GM12891 (cell line): ENCODE data around the gene KYAT1.
A peak's percentile ranks its signal among the peaks of the same experiment; 100 is the strongest.

ENCODE experiments used
- DNase-seq: peaks from one replicate; pipeline ENCODE4 v3.0.0; 2011; ENCODE audit warnings: low spot score; ENCODE audit not compliant: insufficient read length
- FAIRE-seq: peaks from 2 replicates; lab custom pipeline; 2011; peaks lifted over from hg19 to GRCh38; lab: Jason Lieb, UNC
- PAX5 ChIP-seq: IDR thresholded peaks from 2 replicates; pipeline ENCODE4 v1.6.1; 2011; ENCODE audit warnings: low read length, moderate library complexity, mild to moderate bottlenecking; ENCODE audit not compliant: insufficient read depth, severe bottlenecking
- POLR2A ChIP-seq: IDR thresholded peaks from 2 replicates; pipeline ENCODE4 v1.6.1; 2011; ENCODE audit warnings: low read depth, low read length, control low read depth
- POLR2AphosphoS5 ChIP-seq: IDR thresholded peaks from 2 replicates; pipeline ENCODE4 v1.6.1; 2011; ENCODE audit warnings: low read depth, low read length, control low read depth
- POU2F2 ChIP-seq: IDR thresholded peaks from 2 replicates; pipeline ENCODE4 v1.6.1; 2011; ENCODE audit warnings: low read depth, mild to moderate bottlenecking, control low read depth, low read length, moderate library complexity
- SPI1 ChIP-seq: IDR thresholded peaks from 2 replicates; pipeline ENCODE4 v1.6.1; 2011; ENCODE audit warnings: low read depth, low read length, control low read depth
- TAF1 ChIP-seq: IDR thresholded peaks from 2 replicates; pipeline ENCODE4 v1.6.1; 2011; ENCODE audit warnings: low read depth, low read length, control low read depth

The KYAT1 gene

DNA sequence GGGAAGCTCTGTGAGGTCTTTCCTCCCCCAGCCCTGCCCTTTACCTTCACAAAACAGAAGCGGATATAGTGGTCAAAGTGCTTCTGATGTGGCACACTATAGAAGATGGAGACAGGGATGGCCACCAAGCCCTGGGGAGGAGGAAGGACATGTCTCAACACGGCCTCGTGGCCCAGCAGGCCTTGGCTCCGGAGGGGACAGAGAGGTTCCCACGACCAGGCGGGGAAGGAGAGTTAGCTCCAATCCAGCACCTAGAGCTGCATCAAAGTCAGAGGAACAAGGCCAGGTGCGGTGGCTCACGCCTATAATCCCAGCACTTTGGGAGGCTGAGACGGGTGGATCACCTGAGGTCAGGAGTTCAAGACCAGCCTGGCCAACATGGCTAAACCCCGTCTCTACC, 48.1 kb downstream of the KYAT1 start:
- FAIRE-seq: no peak
- TF ChIP-seq POU2F2: no peak
- TF ChIP-seq POLR2A: no peak
- no peak for TF ChIP-seq SPI1
- no peak for TF ChIP-seq TAF1
- no peak for TF ChIP-seq PAX5
- TF ChIP-seq POLR2AphosphoS5: no peak
- DNase-seq: no peak

DNA sequence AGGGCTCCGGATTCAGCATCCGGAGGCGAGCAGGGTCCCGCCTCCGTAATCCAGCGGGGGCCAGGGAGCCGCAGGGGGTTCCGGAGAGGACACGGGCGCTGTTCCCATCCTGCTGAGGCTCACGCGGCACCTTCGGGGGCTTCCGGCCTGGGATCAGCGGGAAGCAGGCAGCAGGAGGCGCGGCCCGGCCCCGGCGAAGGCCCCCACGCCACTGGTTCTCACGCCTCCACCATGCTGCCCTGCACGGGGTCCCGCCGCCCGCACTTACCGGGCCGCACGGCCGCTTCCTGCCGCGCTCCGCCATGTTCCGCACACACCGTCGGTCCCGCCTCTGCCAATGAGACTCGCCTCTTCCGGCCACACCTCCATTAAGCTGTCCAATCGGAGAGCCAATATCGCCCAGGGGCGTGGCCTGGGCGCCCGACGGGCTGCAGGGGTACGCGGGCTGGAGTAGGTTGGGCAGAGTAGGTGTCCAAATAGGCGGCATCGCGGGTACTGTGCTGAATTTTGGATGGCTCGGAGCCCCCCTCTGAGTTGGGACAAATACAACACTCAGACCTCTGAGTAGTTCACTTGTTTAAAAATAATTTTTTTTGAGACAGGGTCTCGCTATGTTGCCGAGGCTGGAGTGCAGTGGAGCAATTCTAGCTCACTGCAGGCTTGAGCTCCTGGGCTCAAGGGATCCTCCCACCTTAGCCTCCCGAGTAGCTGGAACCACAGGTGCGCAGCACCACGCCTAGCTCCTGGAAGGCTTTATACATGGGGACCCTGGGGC, 52.1 kb downstream of the KYAT1 start, which contains the start of gene SPOUT1:
SPOUT1 (minus strand) TSS at position 318 of the 775 bp plus-strand sequence; CDS start at position 304, 14 bp downstream.
- TF ChIP-seq SPI1 (no peak), POLR2A (peak; percentile 87), PAX5 (no peak), POLR2AphosphoS5 (peak; percentile 89), TAF1 (peak; percentile 76), POU2F2 (no peak)
- DNase-seq: peak; percentile 99
- peak; percentile 99 for FAIRE-seq

DNA sequence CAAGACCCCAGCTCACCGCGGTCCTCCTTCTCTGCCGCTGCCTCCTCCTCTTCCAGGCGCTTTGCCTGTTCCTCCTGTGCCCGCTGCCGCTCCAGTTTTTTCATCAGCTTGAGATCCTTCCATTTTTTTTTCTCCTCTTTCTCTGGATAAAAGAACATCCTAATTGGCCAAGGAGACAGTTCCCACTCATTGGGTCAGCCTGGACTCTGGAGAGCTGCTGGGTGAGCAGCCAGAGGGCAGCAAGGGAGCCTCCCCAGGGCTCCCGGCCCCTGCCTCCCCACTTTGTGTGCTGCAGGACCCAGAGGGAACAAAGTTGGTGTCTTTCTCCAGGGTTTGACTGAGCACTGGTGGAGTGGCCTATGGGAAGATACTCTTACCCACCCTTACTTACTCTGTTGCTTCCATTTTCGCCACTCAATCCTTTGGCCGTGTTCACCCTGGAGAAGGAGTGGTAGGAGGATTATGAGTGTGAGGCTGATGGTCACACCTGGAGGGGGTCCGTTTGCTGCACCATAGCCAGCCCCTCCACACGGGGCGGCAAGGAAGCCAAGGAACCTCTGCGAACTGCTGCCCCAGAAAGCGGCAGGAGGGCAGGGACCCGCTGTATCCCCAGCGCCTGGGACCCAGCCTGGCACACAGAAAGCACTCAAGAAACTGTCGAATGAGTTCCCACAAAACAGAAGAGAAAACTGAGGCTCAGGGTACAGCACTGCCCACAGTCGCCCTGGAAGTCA, 52.9 kb downstream of the KYAT1 start:
- no peak for DNase-seq
- TF ChIP-seq POLR2AphosphoS5 (no peak), POLR2A (no peak), POU2F2 (no peak), TAF1 (no peak)
- FAIRE-seq: peak; percentile 60

DNA sequence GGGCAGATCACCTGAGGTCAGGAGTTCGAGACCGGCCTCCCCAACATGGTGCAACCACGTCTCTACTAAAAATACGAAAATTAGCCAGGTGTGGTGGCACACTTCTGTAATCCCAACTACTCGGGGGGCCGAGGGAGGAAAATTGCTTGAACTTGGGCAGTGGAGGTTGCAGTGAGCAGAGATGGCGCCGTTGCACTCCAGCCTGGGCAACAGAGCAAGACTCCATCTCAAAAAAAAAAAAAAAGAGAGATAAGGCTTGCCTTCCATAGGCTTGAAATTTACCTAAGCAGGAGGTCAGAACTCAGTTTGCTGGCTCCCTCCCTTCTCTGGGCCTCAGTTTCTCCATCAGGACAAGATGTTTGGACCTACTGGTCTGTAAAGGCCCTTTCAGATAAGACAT, 53.5 kb downstream of the KYAT1 start:
- FAIRE-seq: no peak
- TF ChIP-seq SPI1: no peak
- TF ChIP-seq POLR2A: no peak
- TF ChIP-seq POU2F2: no peak
- no peak for TF ChIP-seq TAF1
- TF ChIP-seq POLR2AphosphoS5: no peak
- TF ChIP-seq PAX5: no peak
- no peak for DNase-seq

DNA sequence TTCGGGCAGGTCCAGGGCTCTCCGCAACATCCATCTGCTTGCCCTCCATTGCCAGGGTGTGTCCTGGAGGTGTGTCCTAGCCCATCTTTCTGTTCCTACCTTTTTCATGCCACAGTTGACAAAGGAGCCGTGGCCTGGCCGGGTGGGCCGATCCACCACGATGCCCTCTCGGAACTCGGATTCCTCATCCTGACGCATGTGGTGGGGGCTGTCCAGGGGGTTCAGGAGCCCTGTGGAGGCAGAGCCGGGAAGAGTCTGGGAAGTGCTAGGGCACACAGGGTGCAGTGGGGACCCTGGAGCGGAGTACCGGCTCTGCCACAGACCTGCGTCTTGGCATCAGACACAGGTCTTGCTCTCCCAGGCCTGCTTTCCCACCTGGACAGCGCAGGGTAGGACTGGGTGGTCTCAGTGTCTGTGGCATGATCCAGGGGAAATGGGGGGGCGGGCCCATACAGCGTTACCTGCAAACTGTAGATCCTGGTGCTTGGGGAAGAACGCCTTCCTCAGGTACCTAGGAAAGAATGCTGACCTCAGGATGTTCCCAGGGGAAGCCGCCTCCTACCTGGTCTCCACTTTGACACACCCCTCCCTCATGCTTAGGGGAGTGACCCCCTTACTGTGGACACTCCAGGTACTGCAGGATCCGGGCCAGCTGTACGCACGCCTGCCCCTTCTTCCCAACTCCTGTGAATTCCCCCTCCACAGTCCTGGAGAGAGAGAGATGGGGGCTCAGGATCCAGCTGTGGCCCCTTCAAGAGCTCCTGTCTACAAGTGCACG, 55.6 kb downstream of the KYAT1 start:
- no peak for DNase-seq
- no peak for TF ChIP-seq POLR2A
- no peak for TF ChIP-seq SPI1
- TF ChIP-seq POLR2AphosphoS5: no peak
- TF ChIP-seq TAF1: no peak
- TF ChIP-seq POU2F2: no peak
- no peak for TF ChIP-seq PAX5
- no peak for FAIRE-seq

DNA sequence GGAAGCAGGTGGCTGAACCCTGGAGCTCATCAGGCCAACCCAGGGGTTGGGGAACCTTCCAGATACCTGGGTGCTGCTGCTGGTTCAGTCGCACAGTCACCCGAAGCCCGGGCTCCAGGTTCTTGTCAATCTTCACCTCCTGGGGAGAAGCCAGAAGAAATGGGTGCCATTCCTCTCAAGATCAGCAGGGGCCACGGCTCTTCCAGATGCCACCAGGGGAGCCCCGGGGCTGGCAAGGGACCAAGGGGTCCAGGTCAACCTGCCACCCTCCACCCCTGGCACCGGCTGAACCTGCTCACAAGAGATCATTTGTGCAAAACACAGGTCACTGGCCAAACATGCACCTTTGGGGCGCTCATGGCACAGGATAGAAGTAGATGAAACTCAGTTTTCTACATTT, 56.8 kb downstream of the KYAT1 start:
- no peak for FAIRE-seq
- TF ChIP-seq SPI1 (no peak), POU2F2 (no peak), POLR2A (no peak; the same call in 1 of the 2 replicates), PAX5 (no peak), TAF1 (no peak), POLR2AphosphoS5 (no peak)
- no peak for DNase-seq

DNA sequence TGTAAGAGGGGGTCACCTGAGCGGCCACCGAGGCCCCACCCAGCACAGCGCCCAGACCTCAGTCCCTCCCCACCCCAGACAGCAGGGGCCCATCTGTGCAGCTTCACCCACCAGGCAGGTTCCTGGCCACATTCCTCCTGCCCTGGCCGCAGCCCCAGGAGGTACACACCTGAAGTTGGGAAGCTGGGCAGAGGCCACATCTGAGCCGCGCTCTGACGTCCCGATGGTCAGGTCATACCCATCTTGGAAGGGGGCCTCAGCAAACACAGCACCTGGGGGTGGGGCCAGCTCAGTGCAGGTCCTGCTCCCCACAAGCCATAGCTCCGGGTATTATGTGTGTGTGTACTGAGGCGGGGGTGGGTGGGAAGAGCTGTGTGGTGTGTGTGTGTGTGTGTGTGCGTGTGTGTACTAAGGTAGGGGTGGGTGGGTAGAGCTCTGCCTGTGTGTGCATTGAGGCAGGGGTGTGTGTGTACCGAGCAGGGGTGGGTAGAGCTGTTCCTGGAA, 57.8 kb downstream of the KYAT1 start:
- no peak for TF ChIP-seq POLR2A
- no peak for TF ChIP-seq POU2F2
- TF ChIP-seq POLR2AphosphoS5: no peak
- TF ChIP-seq SPI1: no peak
- no peak for TF ChIP-seq TAF1
- TF ChIP-seq PAX5: no peak
- FAIRE-seq (no peak), DNase-seq (no peak)

DNA sequence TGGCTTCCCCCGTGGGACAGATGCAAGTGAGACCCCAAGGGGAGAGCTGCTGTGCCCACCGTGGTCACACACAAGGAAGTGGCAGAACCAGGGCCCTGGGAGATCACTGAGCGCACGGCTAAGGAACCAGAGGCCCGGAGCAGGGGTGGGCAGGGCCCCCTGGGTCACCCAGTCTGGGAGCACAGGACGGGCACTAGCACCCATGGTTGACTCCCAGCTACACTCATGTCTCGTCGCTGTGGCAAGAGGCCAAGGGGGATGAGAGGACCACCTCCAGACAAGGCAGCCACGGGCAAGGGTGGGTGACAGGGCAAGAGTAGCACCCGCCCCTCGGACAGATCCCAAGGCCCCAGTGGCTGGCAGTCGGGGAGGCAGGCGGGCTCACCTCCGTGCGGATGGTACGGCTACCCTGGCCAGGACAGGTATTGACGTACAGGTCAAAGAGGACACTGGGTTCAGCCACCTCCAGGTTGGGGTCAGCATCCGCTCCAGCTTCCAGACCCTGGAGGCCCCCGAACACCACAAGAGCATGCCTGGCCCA, 58.3 kb downstream of the KYAT1 start:
- TF ChIP-seq SPI1 (no peak), PAX5 (no peak), POLR2A (no peak), POU2F2 (no peak), POLR2AphosphoS5 (no peak), TAF1 (no peak)
- DNase-seq (no peak), FAIRE-seq (no peak)

DNA sequence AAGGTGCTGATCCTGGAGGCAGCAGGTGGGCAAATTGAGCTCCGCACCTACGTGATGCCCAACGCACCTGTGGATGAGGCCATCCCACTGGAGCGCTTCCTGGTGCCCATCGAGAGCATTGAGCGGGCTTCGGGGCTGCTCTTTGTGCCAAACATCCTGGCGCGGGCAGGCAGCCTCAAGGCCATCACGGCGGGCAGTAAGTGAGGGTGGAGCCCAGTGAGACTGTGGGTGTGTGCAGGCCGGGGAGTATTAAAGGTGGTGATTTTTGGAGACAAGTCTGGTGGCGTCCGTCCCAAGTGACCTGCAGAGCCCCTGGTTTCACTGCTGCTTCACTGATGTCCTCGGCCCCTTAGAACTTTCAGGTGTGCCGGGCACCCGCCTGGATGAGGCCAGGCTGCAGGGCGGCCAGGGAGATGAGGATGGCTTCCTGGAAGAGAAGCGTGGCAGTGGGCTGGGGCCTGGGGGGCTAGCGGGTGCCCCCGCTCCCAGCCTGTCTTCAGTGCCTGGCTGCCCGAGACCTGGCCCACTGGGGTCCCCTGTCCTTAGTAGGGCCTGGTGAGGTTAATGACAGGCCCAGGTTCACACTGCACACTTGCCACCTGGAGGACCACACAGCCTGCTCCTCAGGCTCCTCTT, 59.2 kb downstream of the KYAT1 start:
- DNase-seq (no peak), FAIRE-seq (no peak)
- TF ChIP-seq POLR2AphosphoS5 (no peak), SPI1 (no peak), POLR2A (no peak), POU2F2 (no peak), PAX5 (no peak), TAF1 (no peak)
